Stimulated activated CD8-positive, alpha-beta memory T cell treated with anti-CD3 and anti-CD28 coated beads, Interleukin-4, amount 100 ng/mL, for 1 hour (primary cell): ENCODE data around the gene CPA5.
"Not testable (repeated sequence)": the region's sequence is repeated elsewhere in the genome, so short reads cannot be mapped to it uniquely, and the experiment has no call there.

ENCODE experiments used
- DNase-seq, 2 donors: peaks; one replicate each; pipeline ENCODE4 v3.0.0-alpha.2; 2020; ENCODE audit warnings: low read depth in 2 of 2, low spot score in 1 of 2

CPA5 gene, protein sequence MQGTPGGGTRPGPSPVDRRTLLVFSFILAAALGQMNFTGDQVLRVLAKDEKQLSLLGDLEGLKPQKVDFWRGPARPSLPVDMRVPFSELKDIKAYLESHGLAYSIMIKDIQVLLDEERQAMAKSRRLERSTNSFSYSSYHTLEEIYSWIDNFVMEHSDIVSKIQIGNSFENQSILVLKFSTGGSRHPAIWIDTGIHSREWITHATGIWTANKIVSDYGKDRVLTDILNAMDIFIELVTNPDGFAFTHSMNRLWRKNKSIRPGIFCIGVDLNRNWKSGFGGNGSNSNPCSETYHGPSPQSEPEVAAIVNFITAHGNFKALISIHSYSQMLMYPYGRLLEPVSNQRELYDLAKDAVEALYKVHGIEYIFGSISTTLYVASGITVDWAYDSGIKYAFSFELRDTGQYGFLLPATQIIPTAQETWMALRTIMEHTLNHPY

DNA sequence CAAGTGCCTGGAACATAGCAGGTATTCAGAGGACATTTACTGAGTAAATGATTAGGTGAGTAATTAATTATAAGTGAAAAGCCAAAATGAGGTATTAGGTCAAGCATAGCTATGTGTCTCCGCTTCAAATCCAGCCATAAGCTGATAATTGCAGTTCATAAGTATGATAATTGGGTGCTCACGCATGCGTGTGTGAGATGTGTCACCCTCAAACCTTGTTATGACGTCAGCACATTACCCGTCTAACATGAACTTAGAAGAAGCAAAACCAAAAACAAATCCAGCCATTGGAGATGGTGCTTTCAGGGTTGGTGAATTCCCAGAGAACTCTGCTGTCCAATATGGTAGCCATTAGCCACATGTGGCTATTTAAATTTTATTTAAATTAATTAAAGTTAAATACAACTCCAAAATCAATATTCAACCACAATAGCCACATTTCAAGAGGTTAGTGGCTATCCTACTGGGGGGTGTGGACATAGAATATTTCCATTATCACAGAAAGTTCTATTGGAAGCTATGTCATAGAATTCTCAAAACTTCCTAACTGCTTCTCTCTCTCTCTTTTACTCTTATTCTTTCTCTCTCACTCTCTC lies at the start of gene CPA5:
Gene CPA5, plus strand, starts transcription at position 546 of the 596 bp plus-strand sequence. CDS start 1,670 bp downstream, outside the sequence.
- DNase-seq = no peak

DNA sequence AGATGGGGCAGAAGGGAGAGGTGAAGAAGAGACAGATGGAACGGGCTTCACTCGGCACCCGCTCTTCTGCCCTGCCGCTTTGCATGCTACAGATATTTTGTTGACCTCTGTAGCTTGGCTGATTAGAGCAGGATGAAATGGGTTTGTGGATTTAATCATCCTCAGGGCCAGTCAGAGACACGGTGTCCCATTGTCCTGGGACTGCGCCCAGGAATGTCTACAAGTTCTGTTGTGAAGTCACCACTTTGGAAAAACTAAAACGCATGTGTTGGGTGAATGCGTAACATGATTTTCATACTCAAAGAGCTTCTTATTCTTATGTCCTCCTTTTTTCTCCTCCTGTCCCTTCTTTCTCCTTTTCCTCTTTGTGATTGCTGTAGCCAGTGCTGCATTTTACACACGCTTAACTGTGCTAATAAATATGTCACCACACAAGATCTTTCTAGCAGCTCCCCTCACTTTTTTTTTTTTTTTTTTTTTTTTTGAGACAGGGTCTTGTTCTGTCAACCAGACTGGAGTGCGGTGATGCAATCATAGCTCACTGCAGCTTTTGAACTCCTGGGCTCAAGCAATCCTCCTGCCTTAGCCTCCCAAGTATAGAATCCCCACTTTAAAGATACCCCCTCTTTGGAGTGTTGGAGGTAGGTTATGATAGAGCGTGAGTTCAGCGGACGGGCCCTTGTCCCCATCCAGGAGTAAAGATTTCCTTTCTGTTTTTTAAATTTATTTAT lies 48.2 kb upstream of the CPA5 start:
- DNase-seq = no peak

- DNase-seq = no peak
These were observed 46.7 kb upstream of the CPA5 start for GRCh38 chr7:130297628-130298543.

GRCh38 chr7:130298544-130299326 lies 45.9 kb upstream of the CPA5 start:
- DNase-seq = no peak

DNA sequence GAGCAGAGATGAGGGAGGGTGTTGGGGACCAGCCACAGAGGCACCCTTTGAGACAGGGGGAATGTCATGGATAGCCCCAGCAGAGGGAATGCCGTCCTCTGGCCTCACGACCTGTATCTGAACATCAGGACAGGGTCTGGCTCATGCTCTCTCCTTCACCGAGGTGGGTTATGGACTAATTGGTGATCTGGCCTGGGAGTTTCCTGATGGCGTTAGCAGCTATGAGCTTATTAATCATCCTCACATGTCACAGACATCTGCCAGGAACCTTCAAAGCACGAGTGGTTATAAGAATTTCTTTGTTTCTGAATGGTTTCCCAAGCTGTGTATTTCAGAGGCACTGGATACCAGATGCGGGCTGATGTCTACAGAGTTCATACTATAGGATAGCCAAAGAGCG lies 44.8 kb upstream of the CPA5 start:
- no peak for DNase-seq

- no peak for DNase-seq
These were observed 43.1 kb upstream of the CPA5 start for GRCh38 chr7:130301501-130302020.

DNA sequence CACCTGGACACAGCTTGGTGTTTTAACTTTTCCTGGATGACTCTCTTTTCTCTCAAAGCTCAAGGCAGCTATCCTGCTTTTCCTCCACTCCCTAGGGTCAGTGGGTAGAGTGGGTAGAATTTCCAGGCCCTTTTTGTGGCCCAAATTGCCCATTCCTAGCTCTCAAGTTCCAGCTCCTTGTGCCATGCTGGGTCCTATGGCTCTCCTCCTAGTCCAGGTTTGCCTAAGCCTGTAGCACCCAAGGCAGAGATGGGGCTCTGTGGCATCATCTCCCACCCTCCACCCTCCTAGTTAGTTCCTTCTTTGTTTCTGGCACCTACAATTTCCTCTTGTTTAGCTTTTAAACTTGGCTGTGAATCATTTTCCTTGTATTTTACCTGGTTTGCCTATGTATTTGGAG lies 42.0 kb upstream of the CPA5 start:
- DNase-seq = no peak

GRCh38 chr7:130303127-130303526 lies 41.5 kb upstream of the CPA5 start:
- DNase-seq = no peak

DNA sequence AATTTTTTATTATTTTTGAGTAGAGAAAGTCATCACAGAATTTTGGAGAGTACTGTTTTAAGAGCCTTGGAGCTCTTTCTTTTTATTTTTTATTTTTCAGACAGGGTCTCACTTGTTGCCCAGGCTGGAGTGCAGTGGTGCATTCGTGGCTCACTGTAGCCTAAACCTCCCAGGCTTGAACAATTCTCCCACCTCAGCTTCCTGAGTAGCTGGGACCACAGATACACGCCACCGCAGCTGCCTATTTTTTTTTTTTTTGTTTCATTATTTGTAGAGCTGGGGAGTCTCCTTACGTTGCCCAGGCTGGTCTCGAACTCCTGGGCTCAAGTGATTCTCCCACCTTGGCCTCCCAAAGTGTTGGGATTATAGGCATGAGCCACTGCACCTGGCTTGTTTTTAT lies 41.1 kb upstream of the CPA5 start:
- DNase-seq = no peak

GRCh38 chr7:130303982-130304381 lies 40.6 kb upstream of the CPA5 start:
- no peak for DNase-seq

- no peak for DNase-seq
These were observed 39.7 kb upstream of the CPA5 start for GRCh38 chr7:130304878-130305277.

- no peak for DNase-seq
These were observed 39.1 kb upstream of the CPA5 start for GRCh38 chr7:130305433-130306042.

DNA sequence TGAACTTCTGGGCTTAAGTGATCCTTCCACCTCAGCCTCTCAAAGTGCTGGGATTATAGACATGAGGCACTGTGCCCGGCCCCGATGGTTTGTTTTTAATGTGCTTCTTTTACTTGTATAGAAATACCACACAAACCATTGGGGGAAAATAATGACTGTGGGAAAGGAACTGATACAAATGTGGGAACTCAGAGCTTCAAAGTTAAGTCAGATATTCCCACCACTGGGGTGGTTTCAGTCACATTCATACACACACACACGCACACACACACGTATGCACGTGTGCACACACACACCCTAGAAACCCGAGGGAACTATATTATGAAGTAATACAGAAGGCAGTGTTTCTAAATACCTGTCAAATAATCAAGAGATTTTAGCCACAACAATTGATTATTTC lies 34.6 kb upstream of the CPA5 start:
- no peak for DNase-seq

- DNase-seq = no peak
These were observed 30.3 kb upstream of the CPA5 start for GRCh38 chr7:130314305-130314704.

DNA sequence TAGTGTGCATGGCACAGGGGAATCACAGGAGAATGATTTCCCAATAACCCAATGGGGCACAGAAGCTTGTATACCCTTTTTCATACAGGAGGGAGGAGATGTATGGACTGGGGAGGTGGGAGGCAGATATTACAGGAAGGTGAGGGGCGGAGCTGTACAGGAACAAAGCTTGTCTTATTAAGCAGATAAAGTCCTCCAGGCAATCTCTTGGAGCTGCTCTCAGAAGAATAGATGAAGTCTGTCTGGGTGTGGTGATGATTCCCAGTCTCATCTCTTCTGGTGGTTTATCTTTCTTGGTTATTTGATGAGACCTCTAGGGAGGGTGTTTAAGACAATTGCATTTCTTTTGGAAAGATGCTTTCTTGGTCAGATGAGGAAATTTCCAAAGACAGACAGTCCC lies 25.1 kb upstream of the CPA5 start:
- no peak for DNase-seq

DNA sequence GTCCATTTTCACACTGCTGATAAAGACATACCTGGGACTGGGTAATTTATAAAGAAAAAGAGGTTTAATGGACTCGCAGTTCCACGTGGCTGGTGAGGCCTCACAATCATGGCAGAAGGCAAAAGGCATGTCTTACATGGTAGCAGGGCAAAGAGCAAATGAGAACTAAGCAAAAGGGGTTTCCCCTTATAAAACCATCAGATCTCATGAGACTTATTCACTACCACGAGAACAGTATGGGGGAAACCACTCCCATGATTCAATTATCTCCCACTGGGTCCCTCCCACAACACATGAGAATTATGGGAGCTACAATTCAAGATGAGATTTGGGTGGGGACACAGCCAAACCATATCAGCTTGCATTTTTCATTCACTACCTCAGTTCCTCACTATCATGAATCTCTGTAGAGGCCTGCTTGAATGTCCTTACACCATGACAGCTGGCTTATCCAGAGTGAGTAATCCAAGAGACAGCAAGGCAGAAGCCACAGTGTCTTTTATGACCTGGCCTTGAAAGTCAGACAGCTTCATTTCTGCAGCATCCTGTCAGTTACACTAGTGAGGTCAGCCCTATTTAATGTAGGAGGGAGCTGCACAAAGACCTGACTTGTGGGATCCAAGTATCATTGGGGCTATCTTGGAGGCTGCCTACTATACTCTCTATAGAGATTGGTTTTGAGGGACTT lies 22.9 kb upstream of the CPA5 start:
- not testable (repeated sequence) for DNase-seq

- DNase-seq = no peak
These were observed 22.0 kb upstream of the CPA5 start for GRCh38 chr7:130322615-130323014.

- DNase-seq = no peak
These were observed 20.2 kb upstream of the CPA5 start for GRCh38 chr7:130324306-130324943.
